ENCODE data around the gene TBCK. TPM values are rescaled to one million over a fixed set of nuclear protein-coding genes. Genes with fewer than 3 reads are reported as not detected.

TBCK gene
- total RNA-seq, 1 donor: 68.8 TPM

DNA sequence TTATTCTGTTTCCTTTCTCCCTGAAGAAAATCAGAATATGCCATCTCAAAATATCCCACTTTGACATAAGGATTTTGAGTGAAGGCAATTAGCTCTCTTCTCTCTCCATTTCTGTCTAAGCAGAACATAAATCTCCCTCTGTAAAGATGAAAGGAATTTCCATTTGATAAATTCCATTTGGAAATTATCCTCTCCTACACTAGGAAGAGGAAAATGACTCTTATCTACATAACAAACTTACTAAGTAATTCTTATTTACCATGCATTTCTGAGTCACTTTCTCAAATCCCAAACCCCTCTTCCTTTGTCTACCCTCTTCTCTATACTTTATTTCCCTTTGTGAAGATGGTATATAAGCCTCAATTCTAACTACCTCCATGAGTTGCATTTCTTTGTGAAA is 11.4 kb downstream of the TBCK start:
- no peak overlapping the region for H2AFZ ChIP-seq (ENCODE audit: low read length)
- no peaks in the 10 kb centered on the region for H3K9me3 ChIP-seq (ENCODE audit: low read depth, low read length)
- no peak for DNase-seq (ENCODE audit: insufficient read length, low spot score, missing footprints)

DNA sequence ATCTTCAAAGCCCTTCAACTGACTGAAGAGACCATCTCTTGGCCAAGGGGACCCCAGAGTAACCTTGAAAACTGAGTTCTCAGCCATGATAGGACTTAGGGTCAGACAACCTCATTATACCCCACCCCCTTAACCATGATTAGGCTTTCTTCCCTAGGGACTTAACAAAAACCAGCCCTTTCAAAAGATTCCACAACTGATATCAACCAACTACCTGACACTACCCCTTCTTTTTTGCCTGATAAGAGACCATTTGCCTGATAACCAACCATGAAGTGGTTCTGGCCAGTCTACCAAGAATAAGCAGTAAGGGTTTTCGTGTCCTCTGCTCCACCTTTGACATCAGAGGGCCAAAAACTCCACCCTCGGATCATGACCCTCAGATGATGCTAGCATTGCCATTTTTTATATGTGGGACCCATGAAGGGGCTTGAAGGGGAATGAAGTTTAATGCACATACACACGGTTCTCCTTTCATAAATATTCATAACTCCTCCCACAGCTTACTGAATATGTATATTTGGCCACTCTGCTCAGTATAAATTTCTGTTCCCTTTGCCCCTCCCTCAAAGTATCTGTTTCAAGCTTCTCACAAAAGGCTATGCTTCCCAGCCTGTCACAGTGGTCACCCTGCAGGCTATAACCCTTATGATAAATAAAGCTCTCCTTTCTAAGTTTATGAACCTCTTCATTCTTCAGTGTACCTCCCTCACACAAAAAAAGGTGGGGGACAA is 12.3 kb downstream of the TBCK start:
- Histone ChIP-seq H3K4me1 (ENCODE audit: insufficient read depth, low read length) (peaks cover 12% of the 10 kb centered on the region), H3K4me3 (ENCODE audit: insufficient read depth, low read length) (no peak overlapping the region), H4K20me1 (ENCODE audit: insufficient read depth, low read length) (no peaks in the 10 kb centered on the region), H2AFZ (ENCODE audit: low read length) (no peak overlapping the region), H3K36me3 (ENCODE audit: insufficient read depth, low read length) (peaks cover 13% of the 10 kb centered on the region), H3K79me2 (ENCODE audit: insufficient read depth, low read length) (peaks cover 12% of the 10 kb centered on the region), H3K9me3 (ENCODE audit: low read depth, low read length) (no peaks in the 10 kb centered on the region), H3K27ac (ENCODE audit: low read depth, low read length) (no peak overlapping the region), H3K27me3 (ENCODE audit: insufficient read depth, low read length) (no peaks in the 10 kb centered on the region), H3K4me2 (ENCODE audit: insufficient read depth, low read length) (no peak overlapping the region)
- DNase-seq (ENCODE audit: insufficient read length, low spot score, missing footprints): no peak
- TF ChIP-seq, protein P1, sequence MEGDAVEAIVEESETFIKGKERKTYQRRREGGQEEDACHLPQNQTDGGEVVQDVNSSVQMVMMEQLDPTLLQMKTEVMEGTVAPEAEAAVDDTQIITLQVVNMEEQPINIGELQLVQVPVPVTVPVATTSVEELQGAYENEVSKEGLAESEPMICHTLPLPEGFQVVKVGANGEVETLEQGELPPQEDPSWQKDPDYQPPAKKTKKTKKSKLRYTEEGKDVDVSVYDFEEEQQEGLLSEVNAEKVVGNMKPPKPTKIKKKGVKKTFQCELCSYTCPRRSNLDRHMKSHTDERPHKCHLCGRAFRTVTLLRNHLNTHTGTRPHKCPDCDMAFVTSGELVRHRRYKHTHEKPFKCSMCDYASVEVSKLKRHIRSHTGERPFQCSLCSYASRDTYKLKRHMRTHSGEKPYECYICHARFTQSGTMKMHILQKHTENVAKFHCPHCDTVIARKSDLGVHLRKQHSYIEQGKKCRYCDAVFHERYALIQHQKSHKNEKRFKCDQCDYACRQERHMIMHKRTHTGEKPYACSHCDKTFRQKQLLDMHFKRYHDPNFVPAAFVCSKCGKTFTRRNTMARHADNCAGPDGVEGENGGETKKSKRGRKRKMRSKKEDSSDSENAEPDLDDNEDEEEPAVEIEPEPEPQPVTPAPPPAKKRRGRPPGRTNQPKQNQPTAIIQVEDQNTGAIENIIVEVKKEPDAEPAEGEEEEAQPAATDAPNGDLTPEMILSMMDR (IDR thresholded peaks at IDR 0.05; ENCODE audit: extremely low read depth, low read depth, low read length): no peak

More for the DNA sequence above, 11.4 kb downstream of the TBCK start:
- Histone ChIP-seq H3K36me3 (ENCODE audit: insufficient read depth, low read length) (peaks cover 14% of the 10 kb centered on the region), H3K4me1 (ENCODE audit: insufficient read depth, low read length) (peaks cover 12% of the 10 kb centered on the region), H4K20me1 (ENCODE audit: insufficient read depth, low read length) (no peaks in the 10 kb centered on the region), H3K4me3 (ENCODE audit: insufficient read depth, low read length) (no peak overlapping the region), H3K27ac (ENCODE audit: low read depth, low read length) (no peak overlapping the region), H3K79me2 (ENCODE audit: insufficient read depth, low read length) (peaks cover 20% of the 10 kb centered on the region), H3K27me3 (ENCODE audit: insufficient read depth, low read length) (no peaks in the 10 kb centered on the region), H3K4me2 (ENCODE audit: insufficient read depth, low read length) (no peak overlapping the region)
- TF ChIP-seq, protein P1 (IDR thresholded peaks at IDR 0.05; ENCODE audit: extremely low read depth, low read depth, low read length): no peak

DNA sequence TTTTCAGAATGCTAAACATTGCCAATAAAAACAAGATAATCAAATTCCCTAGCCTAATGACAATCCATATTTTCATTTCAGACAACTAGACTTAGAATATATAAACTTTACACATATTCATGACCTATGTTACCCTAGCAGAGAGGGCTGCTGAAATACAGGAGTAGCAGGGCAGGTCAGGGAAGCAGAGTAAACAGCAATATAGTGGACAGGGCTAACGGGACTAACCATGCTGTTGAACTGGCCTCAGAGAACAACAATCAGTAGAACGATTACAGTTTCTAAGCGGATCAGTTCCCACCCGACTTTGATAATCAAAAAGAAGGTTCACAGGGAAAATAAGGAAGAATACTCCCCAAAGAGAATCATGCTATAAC is 14.0 kb downstream of the TBCK start:
- peaks cover 12% of the 10 kb centered on the region for H3K4me1 ChIP-seq (ENCODE audit: insufficient read depth, low read length)
- no peak overlapping the region for H3K4me2 ChIP-seq (ENCODE audit: insufficient read depth, low read length)
- DNase-seq (ENCODE audit: insufficient read length, low spot score, missing footprints): no peak
- peaks cover 8% of the 10 kb centered on the region for H3K79me2 ChIP-seq (ENCODE audit: insufficient read depth, low read length)
- peaks cover 5% of the 10 kb centered on the region for H3K36me3 ChIP-seq (ENCODE audit: insufficient read depth, low read length)
- no peaks in the 10 kb centered on the region for H3K27me3 ChIP-seq (ENCODE audit: insufficient read depth, low read length)
- H4K20me1 ChIP-seq (ENCODE audit: insufficient read depth, low read length): no peaks in the 10 kb centered on the region
- H2AFZ ChIP-seq (ENCODE audit: low read length): no peak overlapping the region
- TF ChIP-seq, protein P1 (IDR thresholded peaks at IDR 0.05; ENCODE audit: extremely low read depth, low read depth, low read length): no peak
- peak overlapping the region; percentile 64 for H3K27ac ChIP-seq (ENCODE audit: low read depth, low read length)
- no peaks in the 10 kb centered on the region for H3K9me3 ChIP-seq (ENCODE audit: low read depth, low read length)
- no peak overlapping the region for H3K4me3 ChIP-seq (ENCODE audit: insufficient read depth, low read length)

DNA sequence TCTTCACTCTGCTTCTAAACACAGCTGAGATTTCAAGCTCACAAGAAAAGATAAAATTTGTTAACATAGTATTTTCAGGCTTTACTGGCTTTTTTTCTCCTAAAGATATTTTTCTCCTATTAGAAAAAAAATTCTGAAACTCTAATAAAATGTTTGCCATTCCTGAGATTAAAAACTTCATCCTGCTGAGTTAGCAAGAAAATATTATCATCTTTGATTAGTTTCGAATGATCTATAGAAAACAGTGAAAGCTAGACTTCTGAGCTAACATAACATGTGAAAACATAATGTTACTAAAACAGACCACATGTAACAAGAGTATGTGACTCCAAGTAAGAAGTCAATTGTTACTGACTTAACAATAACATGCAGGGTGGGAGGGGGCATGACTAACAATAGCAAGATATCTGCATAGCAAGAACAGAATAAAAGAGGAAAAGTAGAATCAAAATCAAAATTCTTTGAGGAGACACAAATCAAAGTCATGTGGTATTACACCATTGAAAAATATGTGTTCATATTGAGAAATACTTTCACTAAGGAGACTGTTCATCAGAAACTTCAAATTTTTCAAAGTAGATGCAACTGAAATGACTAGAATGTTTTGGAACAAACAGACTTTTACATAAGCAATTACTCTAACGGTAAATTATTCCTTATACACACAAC is 14.5 kb downstream of the TBCK start:
- Histone ChIP-seq H3K36me3 (ENCODE audit: insufficient read depth, low read length) (peaks cover 2% of the 10 kb centered on the region), H4K20me1 (ENCODE audit: insufficient read depth, low read length) (no peaks in the 10 kb centered on the region), H3K27ac (ENCODE audit: low read depth, low read length) (peak overlapping the region; percentile 64), H2AFZ (ENCODE audit: low read length) (no peak overlapping the region), H3K79me2 (ENCODE audit: insufficient read depth, low read length) (peaks cover 8% of the 10 kb centered on the region), H3K9me3 (ENCODE audit: low read depth, low read length) (no peaks in the 10 kb centered on the region), H3K4me3 (ENCODE audit: insufficient read depth, low read length) (no peak overlapping the region), H3K4me1 (ENCODE audit: insufficient read depth, low read length) (peaks cover 12% of the 10 kb centered on the region), H3K27me3 (ENCODE audit: insufficient read depth, low read length) (no peaks in the 10 kb centered on the region), H3K4me2 (ENCODE audit: insufficient read depth, low read length) (peak overlapping the region; percentile 1)
- TF ChIP-seq, protein P1 (IDR thresholded peaks at IDR 0.05; ENCODE audit: extremely low read depth, low read depth, low read length): no peak
- no peak for DNase-seq (ENCODE audit: insufficient read length, low spot score, missing footprints)

Data from osteoblast (primary cell).